Endodermal cell (in vitro differentiated cells): ENCODE data around the gene COPG1. TPM values are rescaled to one million over a fixed set of nuclear protein-coding genes. Genes with fewer than 3 reads are reported as not detected.
"Not testable (repeated sequence)": the region's sequence is repeated elsewhere in the genome, so short reads cannot be mapped to it uniquely, and the experiment has no call there.

ENCODE experiments used
- DNase-seq: peaks from one replicate; pipeline ENCODE4 v3.0.0-alpha.2; 2017
- H3K27ac ChIP-seq: 2 replicates; pipeline ENCODE4 v1.5.1; 2013; ENCODE audit warnings: mild to moderate bottlenecking, low read depth, low read length, moderate library complexity
- H3K27me3 ChIP-seq: 2 replicates; pipeline ENCODE4 v1.6.1; 2013; ENCODE audit warnings: mild to moderate bottlenecking, low read length, moderate library complexity; ENCODE audit not compliant: insufficient read depth, control insufficient read depth, poor library complexity, severe bottlenecking
- H3K36me3 ChIP-seq: 2 replicates; pipeline ENCODE4 v1.7.0; 2013; ENCODE audit warnings: mild to moderate bottlenecking, low read length, moderate library complexity; ENCODE audit not compliant: control insufficient read depth, insufficient read depth
- H3K4me1 ChIP-seq: one replicate; pipeline ENCODE4 v1.7.0; 2013; ENCODE audit warnings: low read length; ENCODE audit not compliant: control insufficient read depth, insufficient read depth
- H3K4me3 ChIP-seq: 2 replicates; pipeline ENCODE4 v1.5.1; 2013; ENCODE audit warnings: mild to moderate bottlenecking, low read length, moderate library complexity
- H3K9ac ChIP-seq: 2 replicates; pipeline ENCODE4 v1.6.1; 2013; ENCODE audit warnings: mild to moderate bottlenecking, low read length, moderate library complexity; ENCODE audit not compliant: poor library complexity, severe bottlenecking; ENCODE audit errors: extremely low read depth
- H3K9me3 ChIP-seq: 2 replicates; pipeline ENCODE4 v1.6.1; 2013; ENCODE audit warnings: mild to moderate bottlenecking, low read length, moderate library complexity; ENCODE audit not compliant: control insufficient read depth
- H3K27ac Mint-ChIP-seq: 2 replicates; pipeline ENCODE4 v1.8.0; 2020; ENCODE audit warnings: mixed read lengths
- H3K27me3 Mint-ChIP-seq: 2 replicates; pipeline ENCODE4 v1.8.0; 2021; ENCODE audit warnings: mild to moderate bottlenecking, mixed read lengths; ENCODE audit not compliant: insufficient read depth
- H3K36me3 Mint-ChIP-seq: 2 replicates; pipeline ENCODE4 v1.8.0; 2020; ENCODE audit warnings: low read depth, mixed read lengths
- H3K4me1 Mint-ChIP-seq: 2 replicates; pipeline ENCODE4 v1.8.0; 2020; ENCODE audit warnings: mixed read lengths
- H3K4me3 Mint-ChIP-seq: 2 replicates; pipeline ENCODE4 v1.8.0; 2020; ENCODE audit warnings: mild to moderate bottlenecking, moderate library complexity, mixed read lengths
- H3K9me3 Mint-ChIP-seq: 2 replicates; pipeline ENCODE4 v1.8.0; 2020; ENCODE audit warnings: mild to moderate bottlenecking, mixed read lengths
- WGBS, 2 experiments: methylation state at CpG; one replicate each; pipeline versions ENCODE4 v1.1.5 to v1.1.7; 2013; ENCODE audit warnings: missing lambda C conversion rate in 2 of 2, mixed read lengths in 1 of 2; ENCODE audit not compliant: insufficient coverage in 1 of 2, insufficient read length in 1 of 2; 5-methylcytosine and 5-hydroxymethylcytosine counted together
- total RNA-seq, 2 donors: library from RNA; stranded (reverse); fragmentation: NEBNext Ultra II Directional in 1 of 2; extraction: Animal tissue kit (Norgen Biotek cat#: 25700) in 1 of 2; gene quantifications; 2 replicates in 1 of 2; 3 replicates in 1 of 2; pipeline ENCODE4 v1.2.1, GENCODE V29; 2021
- TF ChIP-seq, protein P1 (sequence below): fragments of 200-600 bp; sonication (generic); conservative IDR thresholded peaks from 2 replicates; pipeline ENCODE4 v1.5.0; 2021; ENCODE audit warnings: antibody characterized with exemption, mild to moderate bottlenecking

The COPG1 gene
- total RNA-seq, 2 donors from 2014 or later = 151 to 193 TPM

DNA sequence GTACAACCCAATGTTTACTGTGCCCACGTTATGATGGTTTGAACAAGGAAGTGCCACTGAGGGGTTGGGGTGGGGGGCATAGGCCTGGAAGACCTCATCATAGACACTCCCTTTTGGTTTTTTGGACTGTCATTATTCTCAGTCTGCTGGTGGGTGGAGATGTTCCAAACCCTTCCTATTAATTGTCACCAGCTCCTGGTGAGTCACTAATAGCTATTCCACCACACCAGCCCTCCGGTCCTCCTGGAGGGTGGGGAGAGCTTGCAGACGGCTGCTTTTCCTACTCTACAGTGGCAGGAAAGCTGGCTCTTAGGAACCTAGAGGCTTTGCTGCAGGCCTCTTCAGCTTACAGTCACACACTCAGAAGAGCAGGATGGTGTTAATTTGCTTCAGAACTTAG, 9.0 kb upstream of the COPG1 start:
- no peaks in the 10 kb centered on the region for H3K9me3 ChIP-seq
- peaks cover 4% of the 10 kb centered on the region for H3K4me1 Mint-ChIP-seq
- no peak for DNase-seq
- H3K9me3 Mint-ChIP-seq = no peaks in the 10 kb centered on the region
- H3K4me3 ChIP-seq = no peak overlapping the region
- no peaks in the 10 kb centered on the region for H3K27me3 ChIP-seq
- no peaks in the 10 kb centered on the region for H3K36me3 ChIP-seq
- H3K27me3 Mint-ChIP-seq = no peaks in the 10 kb centered on the region
- no peaks in the 10 kb centered on the region for H3K4me1 ChIP-seq
- TF ChIP-seq, protein P1, sequence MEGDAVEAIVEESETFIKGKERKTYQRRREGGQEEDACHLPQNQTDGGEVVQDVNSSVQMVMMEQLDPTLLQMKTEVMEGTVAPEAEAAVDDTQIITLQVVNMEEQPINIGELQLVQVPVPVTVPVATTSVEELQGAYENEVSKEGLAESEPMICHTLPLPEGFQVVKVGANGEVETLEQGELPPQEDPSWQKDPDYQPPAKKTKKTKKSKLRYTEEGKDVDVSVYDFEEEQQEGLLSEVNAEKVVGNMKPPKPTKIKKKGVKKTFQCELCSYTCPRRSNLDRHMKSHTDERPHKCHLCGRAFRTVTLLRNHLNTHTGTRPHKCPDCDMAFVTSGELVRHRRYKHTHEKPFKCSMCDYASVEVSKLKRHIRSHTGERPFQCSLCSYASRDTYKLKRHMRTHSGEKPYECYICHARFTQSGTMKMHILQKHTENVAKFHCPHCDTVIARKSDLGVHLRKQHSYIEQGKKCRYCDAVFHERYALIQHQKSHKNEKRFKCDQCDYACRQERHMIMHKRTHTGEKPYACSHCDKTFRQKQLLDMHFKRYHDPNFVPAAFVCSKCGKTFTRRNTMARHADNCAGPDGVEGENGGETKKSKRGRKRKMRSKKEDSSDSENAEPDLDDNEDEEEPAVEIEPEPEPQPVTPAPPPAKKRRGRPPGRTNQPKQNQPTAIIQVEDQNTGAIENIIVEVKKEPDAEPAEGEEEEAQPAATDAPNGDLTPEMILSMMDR = no peak
- 86 to 92% methylated on average over 2 to 3 of the region's 3 CpGs for WGBS, 2 experiments
- no peak overlapping the region for H3K27ac Mint-ChIP-seq
- H3K9ac ChIP-seq = no peak overlapping the region
- no peak overlapping the region for H3K27ac ChIP-seq
- H3K4me3 Mint-ChIP-seq = no peak overlapping the region
- no peaks in the 10 kb centered on the region for H3K36me3 Mint-ChIP-seq

DNA sequence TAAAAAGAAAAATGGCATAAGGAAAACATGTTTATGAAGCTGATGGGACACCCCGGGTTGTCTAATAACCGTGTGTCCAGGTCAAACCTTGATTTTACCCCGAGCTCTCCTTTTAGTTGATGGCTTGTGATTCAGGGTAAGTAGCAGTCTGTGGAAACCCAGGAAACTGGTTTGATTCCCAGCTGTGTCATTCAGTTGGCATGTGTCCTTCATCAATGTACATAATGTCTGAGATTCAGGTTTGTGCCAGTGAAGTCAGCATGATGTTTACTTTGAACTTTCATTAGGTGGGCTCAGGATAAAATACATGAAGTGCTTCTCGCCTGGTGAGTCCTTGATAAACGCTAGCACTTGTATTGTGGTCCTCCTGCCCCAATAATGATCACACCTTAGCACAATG, 4.3 kb upstream of the COPG1 start:
- H3K36me3 ChIP-seq = no peaks in the 10 kb centered on the region
- H3K27me3 Mint-ChIP-seq = no peaks in the 10 kb centered on the region
- no peaks in the 10 kb centered on the region for H3K27me3 ChIP-seq
- H3K9ac ChIP-seq = no peak overlapping the region
- H3K4me3 ChIP-seq = no peak overlapping the region
- WGBS, 2 experiments = 92% methylated on average over 5 of the region's 5 CpGs
- H3K4me1 ChIP-seq = no peaks in the 10 kb centered on the region
- no peaks in the 10 kb centered on the region for H3K36me3 Mint-ChIP-seq
- TF ChIP-seq, protein P1 = no peak
- DNase-seq = no peak
- no peak overlapping the region for H3K27ac Mint-ChIP-seq
- H3K4me3 Mint-ChIP-seq = no peak overlapping the region
- H3K9me3 ChIP-seq = no peaks in the 10 kb centered on the region
- no peaks in the 10 kb centered on the region for H3K9me3 Mint-ChIP-seq
- H3K4me1 Mint-ChIP-seq = peaks cover 13% of the 10 kb centered on the region
- H3K27ac ChIP-seq = no peak overlapping the region

DNA sequence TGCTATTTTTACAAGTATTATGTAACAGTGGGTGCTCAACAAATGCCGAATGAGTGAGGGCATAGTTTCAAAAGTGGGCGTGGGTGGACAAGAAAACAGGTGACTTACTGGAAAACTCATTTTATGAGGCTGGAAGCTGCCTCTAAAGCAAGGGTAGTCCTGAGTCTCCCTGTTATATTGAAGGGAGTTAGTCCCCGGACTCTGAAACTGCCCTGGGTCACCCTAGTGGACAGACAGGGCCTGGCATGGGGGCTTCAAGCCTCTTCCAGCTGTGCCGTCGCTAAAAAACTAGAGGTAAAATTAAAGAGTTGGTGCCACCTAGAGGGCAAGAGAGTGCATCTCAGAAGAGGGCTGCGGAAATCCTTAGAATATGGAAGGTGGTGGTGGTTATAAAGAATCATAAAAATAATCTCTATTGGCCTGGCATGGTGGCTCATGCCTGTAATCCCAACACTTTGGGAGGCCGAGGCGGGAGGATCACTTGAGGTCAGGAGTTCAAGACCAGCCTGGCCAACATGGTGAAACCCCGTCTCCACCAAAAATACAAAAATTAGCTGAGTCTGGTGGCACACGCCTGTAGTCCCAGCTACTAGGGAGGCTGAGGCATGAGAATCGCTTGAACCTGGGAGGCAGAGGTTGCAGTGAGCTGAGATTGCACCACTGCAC, 3.6 kb upstream of the COPG1 start:
- not testable (repeated sequence) for H3K27ac Mint-ChIP-seq, H3K9me3 ChIP-seq, H3K27me3 Mint-ChIP-seq

More for the DNA sequence above, 3.6 kb upstream of the COPG1 start:
- not testable (repeated sequence) for H3K9me3 Mint-ChIP-seq, H3K27me3 ChIP-seq, H3K27ac ChIP-seq, H3K36me3 ChIP-seq, H3K9ac ChIP-seq, H3K4me3 Mint-ChIP-seq, H3K4me1 ChIP-seq, H3K36me3 Mint-ChIP-seq, H3K4me3 ChIP-seq
- H3K4me1 Mint-ChIP-seq = peaks cover 17% of the 10 kb centered on the region
- TF ChIP-seq, protein P1 = peak; percentile 99
- WGBS, 2 experiments = 20 to 31% methylated on average over 7 to 11 of the region's 11 CpGs
- DNase-seq = peak; percentile 95
